HEK293 (cell line): ENCODE measurements around the gene MEGF10.

Experiments
- CTCF ChIA-PET: fragments of 350-600 bp; formaldehyde crosslinking; extraction: SDS; loops from one replicate; lab custom pipeline; 2021; ENCODE audit warnings: antibody characterized with exemption; lab: Yijun Ruan, JAX
- POLR2A ChIA-PET: fragments of 300-600 bp; formaldehyde crosslinking; extraction: SDS; loops from one replicate; lab custom pipeline; 2020; ENCODE audit warnings: antibody characterized with exemption, inconsistent platforms; lab: Yijun Ruan, JAX
- H3K27ac ChIP-seq: fragments of 200-500 bp; sonication (Bioruptor generic); 2 replicates; pipeline ENCODE4 v1.5.1; 2014; ENCODE audit warnings: low read depth, low read length, control low read depth, inconsistent platforms; ENCODE audit errors: extremely low read depth
- H3K36me3 ChIP-seq, 2 experiments: fragments of 200-500 bp in 1 of 2; sonication (Bioruptor generic) in 1 of 2; 1 replicate in 1 of 2; 2 replicates in 1 of 2; pipeline ENCODE4 v1.5.1; 2014 to 2017; ENCODE audit warnings: inconsistent platforms in 2 of 2, low read length in 2 of 2; ENCODE audit not compliant: control insufficient read depth in 2 of 2, insufficient read depth in 1 of 2
- H3K4me1 ChIP-seq: fragments of 200-500 bp; sonication (Bioruptor generic); 2 replicates; pipeline ENCODE4 v1.5.1; 2014; ENCODE audit warnings: mild to moderate bottlenecking, low read length, inconsistent platforms; ENCODE audit not compliant: control insufficient read depth, insufficient read depth
- H3K4me3 ChIP-seq: 2 replicates; pipeline ENCODE4 v1.5.1; 2011; ENCODE audit warnings: low read depth, mild to moderate bottlenecking, control low read depth, low read length, moderate library complexity
- H3K9me3 ChIP-seq: fragments of 200-500 bp; sonication (Bioruptor generic); 2 replicates; pipeline ENCODE4 v1.5.1; 2014; ENCODE audit warnings: low read depth, low read length, inconsistent platforms; ENCODE audit not compliant: control insufficient read depth, insufficient read depth
- BCL11A ChIP-seq: fragments of 450-650 bp; formaldehyde crosslinking; IDR thresholded peaks from 2 replicates; pipeline ENCODE4 v1.5.1; 2016; ENCODE audit warnings: low read depth, missing biosample characterization, missing genetic modification characterization
- HOXD13 ChIP-seq: sonication (generic); formaldehyde crosslinking; IDR thresholded peaks from 2 replicates; pipeline ENCODE4 v1.8.0; 2022; ENCODE audit warnings: missing genetic modification reagents, borderline replicate concordance
- MZF1 ChIP-seq: fragments of 450-650 bp; formaldehyde crosslinking; IDR thresholded peaks from 2 replicates; pipeline ENCODE4 v1.5.1; 2017; ENCODE audit warnings: missing biosample characterization, missing genetic modification characterization, borderline replicate concordance
- PRDM10 ChIP-seq: fragments of 450-650 bp; formaldehyde crosslinking; IDR thresholded peaks from 2 replicates; pipeline ENCODE4 v1.5.1; 2016; ENCODE audit warnings: missing biosample characterization, missing genetic modification characterization
- SP3 ChIP-seq: fragments of 450-650 bp; formaldehyde crosslinking; IDR thresholded peaks from 2 replicates; pipeline ENCODE4 v1.5.1; 2016; ENCODE audit warnings: missing biosample characterization, missing genetic modification characterization
- ZBTB21 ChIP-seq: fragments of 450-650 bp; formaldehyde crosslinking; IDR thresholded peaks from 2 replicates; pipeline ENCODE4 v1.5.1; 2017; ENCODE audit warnings: missing biosample characterization, missing genetic modification characterization
- ZNF10 ChIP-seq: fragments of 450-650 bp; formaldehyde crosslinking; IDR thresholded peaks from 2 replicates; pipeline ENCODE4 v1.5.1; 2017; ENCODE audit warnings: missing biosample characterization, missing genetic modification characterization
- ZNF169 ChIP-seq: fragments of 450-650 bp; formaldehyde crosslinking; IDR thresholded peaks from 2 replicates; pipeline ENCODE4 v1.5.1; 2016; ENCODE audit warnings: missing biosample characterization, missing genetic modification characterization
- ZNF174 ChIP-seq: fragments of 450-650 bp; formaldehyde crosslinking; IDR thresholded peaks from 2 replicates; pipeline ENCODE4 v1.5.0; 2017; ENCODE audit warnings: missing biosample characterization, mild to moderate bottlenecking, missing genetic modification characterization
- ZNF175 ChIP-seq: fragments of 450-650 bp; formaldehyde crosslinking; IDR thresholded peaks from 2 replicates; pipeline ENCODE4 v1.5.1; 2016; ENCODE audit warnings: missing biosample characterization, missing genetic modification characterization
- ZNF19 ChIP-seq: fragments of 450-650 bp; formaldehyde crosslinking; IDR thresholded peaks from 2 replicates; pipeline ENCODE4; 2016; ENCODE audit warnings: missing biosample characterization, missing genetic modification characterization, low read depth
- ZNF274 ChIP-seq, 2 experiments: fragments of 200-500 bp in 1 of 2; fragments of 450-650 bp in 1 of 2; sonication (Bioruptor generic) in 1 of 2; formaldehyde crosslinking in 1 of 2; IDR thresholded peaks; 2 replicates each; pipeline versions ENCODE4 v1.5.1 to v1.6.1; 2014 to 2016; ENCODE audit warnings: borderline replicate concordance in 1 of 2, inconsistent platforms in 1 of 2, low read length in 1 of 2, missing biosample characterization in 1 of 2, missing genetic modification characterization in 1 of 2
- ZNF324 ChIP-seq: fragments of 450-650 bp; formaldehyde crosslinking; IDR thresholded peaks from 2 replicates; pipeline ENCODE4 v1.5.1; 2016; ENCODE audit warnings: missing biosample characterization, missing genetic modification characterization
- ZNF404 ChIP-seq: fragments of 450-650 bp; formaldehyde crosslinking; IDR thresholded peaks from 2 replicates; pipeline ENCODE4 v1.5.1; 2017; ENCODE audit warnings: missing biosample characterization, missing genetic modification characterization
- ZNF433 ChIP-seq: fragments of 450-650 bp; formaldehyde crosslinking; IDR thresholded peaks from 2 replicates; pipeline ENCODE4 v1.5.1; 2016; ENCODE audit warnings: missing biosample characterization, missing genetic modification characterization, low read depth
- ZSCAN23 ChIP-seq: fragments of 450-650 bp; formaldehyde crosslinking; IDR thresholded peaks from 2 replicates; pipeline ENCODE4 v1.5.1; 2016; ENCODE audit warnings: missing biosample characterization, missing genetic modification characterization
- TF ChIP-seq, protein P1 (sequence below): fragments of 450-650 bp; formaldehyde crosslinking; IDR thresholded peaks from 2 replicates; pipeline ENCODE4 v1.5.1; 2016; ENCODE audit warnings: missing biosample characterization, missing genetic modification characterization

The MEGF10 gene

GRCh38 chr5:127322403-127322802, 31.8 kb downstream of the MEGF10 start:
- TF ChIP-seq ZSCAN23 (tag by site-specific recombination): no peak
- no peak for TF ChIP-seq ZNF433 (tag by site-specific recombination)
- TF ChIP-seq SP3 (tag by site-specific recombination): no peak
- no peak for TF ChIP-seq ZNF174
- no peak for TF ChIP-seq MZF1 (tag by site-specific recombination)
- no peak for TF ChIP-seq ZNF10 (tag by site-specific recombination)
- TF ChIP-seq, protein P1, sequence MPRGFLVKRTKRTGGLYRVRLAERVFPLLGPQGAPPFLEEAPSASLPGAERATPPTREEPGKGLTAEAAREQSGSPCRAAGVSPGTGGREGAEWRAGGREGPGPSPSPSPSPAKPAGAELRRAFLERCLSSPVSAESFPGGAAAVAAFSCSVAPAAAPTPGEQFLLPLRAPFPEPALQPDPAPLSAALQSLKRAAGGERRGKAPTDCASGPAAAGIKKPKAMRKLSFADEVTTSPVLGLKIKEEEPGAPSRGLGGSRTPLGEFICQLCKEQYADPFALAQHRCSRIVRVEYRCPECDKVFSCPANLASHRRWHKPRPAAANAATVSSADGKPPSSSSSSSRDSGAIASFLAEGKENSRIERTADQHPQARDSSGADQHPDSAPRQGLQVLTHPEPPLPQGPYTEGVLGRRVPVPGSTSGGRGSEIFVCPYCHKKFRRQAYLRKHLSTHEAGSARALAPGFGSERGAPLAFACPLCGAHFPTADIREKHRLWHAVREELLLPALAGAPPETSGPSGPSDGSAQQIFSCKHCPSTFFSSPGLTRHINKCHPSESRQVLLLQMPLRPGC: no peak
- TF ChIP-seq PRDM10 (tag by site-specific recombination): no peak
- no peak for TF ChIP-seq ZNF274 (IDR thresholded peaks at IDR 0.05; ENCODE audit: low read length)
- TF ChIP-seq ZNF274 (tag by site-specific recombination; IDR thresholded peaks at IDR 0.05; ENCODE audit: borderline replicate concordance): no peak
- TF ChIP-seq ZNF175: no peak
- no peak for TF ChIP-seq ZNF324 (tag by site-specific recombination)
- no peak for TF ChIP-seq ZNF404 (tag by site-specific recombination)
- no peak overlapping the region for H3K27ac ChIP-seq
- POLR2A ChIA-PET: no interaction called here
- no peak overlapping the region for H3K4me3 ChIP-seq
- no peaks in the 10 kb centered on the region for H3K36me3 ChIP-seq
- H3K9me3 ChIP-seq: no peaks in the 10 kb centered on the region
- no peaks in the 10 kb centered on the region for H3K4me1 ChIP-seq
- CTCF ChIA-PET: no interaction called here

GRCh38 chr5:127324756-127325155, 34.2 kb downstream of the MEGF10 start:
- no peak overlapping the region for H3K27ac ChIP-seq
- POLR2A ChIA-PET: no interaction called here

GRCh38 chr5:127326431-127326830, 35.8 kb downstream of the MEGF10 start:
- Histone ChIP-seq H3K9me3 (no peaks in the 10 kb centered on the region), H3K4me1 (no peaks in the 10 kb centered on the region), H3K27ac (no peak overlapping the region), H3K36me3 (no peaks in the 10 kb centered on the region), H3K4me3 (no peak overlapping the region)
- ChIA-PET CTCF (no interaction called here), POLR2A (no interaction called here)
- TF ChIP-seq HOXD13 (no peak), BCL11A (tag by site-specific recombination) (no peak), ZNF19 (no peak), ZBTB21 (tag by site-specific recombination) (no peak)

More at GRCh38 chr5:127324756-127325155, 34.2 kb downstream of the MEGF10 start:
- Histone ChIP-seq H3K4me1 (no peaks in the 10 kb centered on the region), H3K9me3 (no peaks in the 10 kb centered on the region), H3K36me3 (no peaks in the 10 kb centered on the region)
- CTCF ChIA-PET: interaction anchor here (3.2 kb wide), 1 partner anchor 10 kb away, joined by 12 read pairs; no protein-coding TSS in a partner anchor
- TF ChIP-seq ZNF169: no peak
- TF ChIP-seq, all 188 proteins: peak for 0
- H3K4me3 ChIP-seq: no peak overlapping the region
